H1 (cell line): ENCODE measurements around the gene KRTAP10-5. TPM values are rescaled to one million over a fixed set of nuclear protein-coding genes. Genes with fewer than 3 reads are reported as not detected.

Experiments used
- CBX5 ChIP-seq: fragments of 300-800, 300-1000 bp; sonication (generic); IDR thresholded peaks from 2 replicates; pipeline ENCODE4 v1.7.1; 2016; ENCODE audit warnings: antibody characterized with exemption, low read length, low read depth
- CHD1 ChIP-seq: IDR thresholded peaks from 2 replicates; pipeline ENCODE4 v1.6.1; 2012; ENCODE audit warnings: low read depth, low read length, improper control_type of control experiment
- CHD7 ChIP-seq: fragments of 300-600 bp; sonication (generic); IDR thresholded peaks from 2 replicates; pipeline ENCODE4 v1.7.1; 2012; ENCODE audit warnings: low read length, moderate library complexity, mild to moderate bottlenecking, inconsistent platforms; ENCODE audit not compliant: insufficient replicate concordance
- CTCF ChIP-seq, 3 experiments: IDR thresholded peaks; 1 replicate in 2 of 3; 2 replicates in 1 of 3; pipeline versions ENCODE4 v1.5.1 to v1.6.1; 2011; ENCODE audit warnings: low read length in 3 of 3, mild to moderate bottlenecking in 3 of 3, inconsistent platforms in 2 of 3, low read depth in 1 of 3, moderate library complexity in 1 of 3; ENCODE audit not compliant: insufficient read depth in 1 of 3; ENCODE audit errors: control extremely low read depth in 1 of 3
- JUN ChIP-seq: IDR thresholded peaks from 2 replicates; pipeline ENCODE4 v1.6.1; 2011; ENCODE audit warnings: low read depth, mild to moderate bottlenecking, improper control_type of control experiment, low read length
- POLR2AphosphoS5 ChIP-seq: IDR thresholded peaks from 2 replicates; pipeline ENCODE4 v1.6.1; 2011; ENCODE audit warnings: low read depth, low read length
- RBBP5 ChIP-seq: IDR thresholded peaks from 2 replicates; pipeline ENCODE4 v1.7.1; 2012; ENCODE audit warnings: low read depth, mild to moderate bottlenecking, inconsistent platforms, low read length, moderate library complexity, borderline replicate concordance
- TAF1 ChIP-seq: IDR thresholded peaks from 2 replicates; pipeline ENCODE4 v1.6.1; 2011; ENCODE audit warnings: mild to moderate bottlenecking, low read depth, low read length
- polyA plus RNA-seq, 7 experiments: library from polyadenylated mRNA; depleted of rRNA in 3 of 7; stranded (reverse) in 5 of 7; unstranded in 2 of 7; fragments of >200 nt in 5 of 7; fragments of 200-250 nt in 2 of 7; gene quantifications; 1 replicate in 5 of 7; 2 replicates in 1 of 7; 4 replicates in 1 of 7; pipeline versions ENCODE4 v1.2.1 to v1.2.3, GENCODE V29; 2011 to 2013; ENCODE audit warnings: missing spikeins in 2 of 7, mixed read lengths in 2 of 7
- total RNA-seq: library from RNA; stranded (reverse); fragmentation: NEBNext Ultra II Directional; extraction: Animal tissue kit (Norgen Biotek cat#: 25700); gene quantifications from 2 replicates; pipeline ENCODE4 v1.2.1, GENCODE V29; 2021

Gene KRTAP10-5
- total and polyA plus RNA-seq, 2 of the 8 experiments (the other 6 are each of a cell fraction or from before 2014, with no cell fraction given): 0.09 TPM; not detected in 1

- no peak for TF ChIP-seq CHD7
- no peak for TF ChIP-seq CBX5
- no peak for TF ChIP-seq POLR2AphosphoS5
- TF ChIP-seq RBBP5: no peak
- no peak for TF ChIP-seq CTCF (IDR thresholded peaks at IDR 0.05; ENCODE audit: control extremely low read depth in 1 of 3, insufficient read depth in 1 of 3, low read depth in 1 of 3, low read length in 3 of 3)
- no peak for TF ChIP-seq JUN
- TF ChIP-seq TAF1: no peak
- TF ChIP-seq CHD1: no peak
Observed at GRCh38 chr21:44572959-44573583, 7.3 kb downstream of the KRTAP10-5 start (continued).
